HG03097 (cell line): ENCODE results near the gene RPEL1.

Source experiments
- ATAC-seq: cut with Tn5 transposase; IDR thresholded peaks from one replicate; pipeline ENCODE4 v1.9.1; 2021; ENCODE audit not compliant: unreplicated experiment, low FRiP score

RPEL1 gene

GRCh38 chr10:103277713-103278536, 32.2 kb downstream of the RPEL1 start:
- no peak for ATAC-seq

- no peak for ATAC-seq
Measured at GRCh38 chr10:103278537-103278823, 32.8 kb downstream of the RPEL1 start.

- no peak for ATAC-seq
Measured at GRCh38 chr10:103278862-103279298, 33.2 kb downstream of the RPEL1 start.

GRCh38 chr10:103280031-103280430, 34.3 kb downstream of the RPEL1 start:
- no peak for ATAC-seq

GRCh38 chr10:103280506-103280905, 34.8 kb downstream of the RPEL1 start:
- ATAC-seq = no peak

GRCh38 chr10:103281753-103282152, 36.1 kb downstream of the RPEL1 start:
- no peak for ATAC-seq

GRCh38 chr10:103282961-103283360, 37.3 kb downstream of the RPEL1 start:
- ATAC-seq = no peak

- ATAC-seq = no peak
Measured at GRCh38 chr10:103284170-103284569, 38.5 kb downstream of the RPEL1 start.

GRCh38 chr10:103287992-103288391, 42.3 kb downstream of the RPEL1 start:
- no peak for ATAC-seq

- no peak for ATAC-seq
Measured at GRCh38 chr10:103291588-103291987, 45.9 kb downstream of the RPEL1 start.

GRCh38 chr10:103295374-103296015, 49.8 kb downstream of the RPEL1 start:
- no peak for ATAC-seq
